NCI-H524 (cell line): Measurements from ENCODE around the gene GTF2H1.

Experiments
- DNase-seq, 2 experiments: peaks; one replicate each; lab custom pipeline; 2025; lab: John Stamatoyannopoulos, UW

GTF2H1 gene

DNA sequence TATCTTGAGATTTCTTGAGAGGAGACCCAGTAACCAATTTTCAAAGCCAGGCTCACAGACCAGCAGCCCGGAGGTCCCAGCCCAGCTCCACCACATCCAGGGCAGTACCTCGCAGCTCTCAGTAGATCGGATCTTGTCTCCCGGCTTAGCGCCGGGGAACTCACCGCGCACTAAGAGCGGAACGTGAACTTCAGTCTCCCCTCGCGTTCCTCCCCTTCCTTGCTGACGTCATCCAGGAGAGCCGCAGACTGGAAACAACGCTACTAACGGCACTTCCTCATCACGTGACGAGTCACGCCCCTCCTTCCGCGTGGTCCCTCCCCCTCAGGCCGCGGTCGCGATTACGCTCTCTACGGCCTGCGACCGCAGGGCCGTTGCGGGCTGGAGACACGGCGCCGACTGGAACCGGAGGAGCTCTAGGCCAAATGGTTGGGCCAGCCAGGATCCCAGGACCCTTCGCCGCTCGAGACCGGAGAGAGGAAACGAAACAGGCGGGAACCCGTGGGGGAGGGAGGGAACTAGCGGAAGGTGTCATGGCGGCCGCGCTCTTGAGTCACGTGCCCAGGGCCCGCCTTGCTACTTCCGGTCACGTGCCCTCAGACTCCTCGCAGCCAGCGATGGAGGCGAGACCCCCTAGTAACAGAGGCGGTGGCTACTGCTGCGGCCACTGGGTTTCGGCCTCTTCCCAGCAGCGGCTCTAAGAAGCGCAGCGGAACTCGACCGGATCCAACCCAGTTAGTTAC lies at the start of gene GTF2H1, which contains the start of gene HPS5:
Gene GTF2H1, plus strand, starts transcription at position 599 of the 743 bp plus-strand sequence. CDS start 10,508 bp downstream, outside the sequence.
Gene HPS5, minus strand, starts transcription at position 172 of the 743 bp plus-strand sequence. CDS start 4,282 bp downstream, outside the sequence.
- peak; percentile 95 to 96 for DNase-seq

DNA sequence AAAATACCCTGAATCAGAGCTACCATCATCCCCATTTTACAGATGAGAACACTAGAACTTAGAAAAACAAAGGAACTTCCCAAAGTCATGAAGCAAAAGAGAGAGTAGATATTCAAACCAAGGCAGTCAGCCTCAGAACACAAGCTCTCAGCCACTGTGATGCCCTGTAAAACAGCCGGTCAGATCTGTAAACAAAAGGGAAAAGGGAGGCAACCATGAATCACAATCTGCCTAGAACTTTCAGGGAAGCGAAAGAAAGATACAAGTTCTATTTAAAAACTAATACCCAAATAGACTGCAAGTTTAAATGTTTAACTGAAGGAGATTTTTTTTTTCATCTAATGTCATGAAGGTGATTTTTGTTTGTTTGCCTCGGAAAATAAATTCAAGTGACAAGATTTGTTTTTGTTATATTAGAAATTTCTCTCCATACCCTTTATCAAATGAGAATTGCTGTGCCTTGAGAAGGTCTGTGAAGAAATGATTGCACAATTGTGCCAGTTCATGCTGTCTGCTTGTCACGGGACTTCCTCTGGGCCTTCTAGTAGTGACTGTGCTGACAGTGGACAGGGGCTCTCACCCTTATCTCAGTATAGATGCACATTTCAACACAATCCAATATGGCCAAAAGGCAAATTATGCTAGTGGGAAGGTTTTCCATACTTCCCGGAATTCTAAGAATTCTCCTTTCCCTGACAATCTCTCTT lies 44.6 kb upstream of the GTF2H1 start:
- DNase-seq = no peak

DNA sequence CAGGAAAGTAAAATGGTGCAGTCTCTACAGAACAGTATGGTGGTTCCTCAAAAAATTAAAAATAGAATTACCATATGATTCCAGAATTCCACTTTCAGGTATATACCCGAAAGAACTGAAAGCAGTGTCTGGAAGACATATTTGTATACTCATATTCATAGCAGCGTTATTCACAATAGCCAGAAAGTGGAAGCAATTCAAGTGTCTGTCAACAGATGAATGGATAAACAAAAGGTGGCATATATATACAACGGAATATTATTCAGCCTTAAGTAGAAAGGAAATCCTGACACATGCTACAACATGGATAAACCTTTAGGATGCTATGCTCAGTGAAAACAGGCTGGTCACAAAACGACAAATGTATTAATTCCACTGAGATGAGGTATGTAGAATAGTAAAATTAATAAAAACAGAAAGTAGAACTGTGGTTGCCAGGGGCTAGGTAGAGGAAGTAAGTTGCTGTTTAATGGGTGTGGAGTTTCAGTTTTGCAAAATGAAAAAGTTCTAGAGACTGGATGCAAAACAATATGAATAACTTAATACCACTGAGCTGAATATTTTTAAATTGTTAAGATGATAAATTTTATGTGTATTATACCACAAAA lies 41.8 kb upstream of the GTF2H1 start:
- no peak for DNase-seq

DNA sequence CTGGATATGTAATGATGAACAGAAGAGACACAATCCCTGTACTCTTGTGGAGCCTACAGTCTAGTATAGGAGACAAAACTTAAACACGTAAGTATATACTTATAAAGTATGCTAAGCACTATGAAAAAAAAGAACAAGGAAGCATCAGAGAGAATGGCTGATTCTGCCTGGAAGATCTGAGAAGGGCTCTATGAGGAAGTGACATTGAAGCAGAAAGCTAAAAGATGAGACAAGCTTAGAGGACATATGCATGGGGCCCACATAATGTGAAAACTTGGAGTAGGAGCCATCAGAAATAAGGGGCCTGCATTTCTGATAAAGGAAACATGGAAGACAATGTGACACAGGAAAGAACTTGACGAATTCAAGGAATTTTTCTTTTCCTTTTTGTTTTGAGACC lies 39.7 kb upstream of the GTF2H1 start:
- no peak for DNase-seq

DNA sequence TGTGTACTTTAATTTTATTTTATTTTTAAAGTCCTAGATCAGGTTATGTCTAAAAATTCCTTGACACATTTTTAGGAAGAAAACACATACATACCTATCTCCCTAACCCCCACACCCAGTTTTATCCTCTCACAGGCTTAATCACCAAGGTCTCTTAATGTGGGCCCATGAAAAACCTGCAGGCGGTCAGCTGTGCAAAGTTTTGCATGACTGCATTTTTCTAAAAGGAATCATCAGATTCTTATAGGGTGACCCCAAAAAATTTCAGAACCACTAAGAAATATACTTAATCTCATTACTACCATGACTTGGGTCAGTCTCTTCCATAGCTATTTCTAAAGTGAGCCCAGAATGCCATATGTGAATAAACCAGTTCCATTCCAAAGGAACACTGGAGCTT lies 36.5 kb upstream of the GTF2H1 start:
- DNase-seq = no peak

DNA sequence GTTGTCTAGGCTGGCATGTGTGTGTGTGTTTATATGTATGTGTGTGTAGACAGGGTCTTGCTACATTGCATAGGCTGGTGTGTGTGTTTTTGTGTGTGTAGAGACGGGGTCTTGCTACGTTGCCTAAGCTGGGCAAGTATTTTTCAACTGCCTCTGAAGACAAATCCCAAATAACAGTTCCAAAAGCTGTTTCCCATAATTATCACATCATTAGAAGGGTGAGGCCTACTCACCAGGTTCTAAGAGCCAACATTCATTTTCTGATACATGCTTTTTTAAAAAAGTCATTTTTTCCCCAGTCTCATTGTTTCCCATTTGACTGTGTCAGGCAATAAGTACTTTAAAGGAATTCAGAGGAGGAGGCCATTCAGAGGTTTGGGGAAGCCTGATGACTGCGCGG lies 33.5 kb upstream of the GTF2H1 start:
- DNase-seq = no peak

DNA sequence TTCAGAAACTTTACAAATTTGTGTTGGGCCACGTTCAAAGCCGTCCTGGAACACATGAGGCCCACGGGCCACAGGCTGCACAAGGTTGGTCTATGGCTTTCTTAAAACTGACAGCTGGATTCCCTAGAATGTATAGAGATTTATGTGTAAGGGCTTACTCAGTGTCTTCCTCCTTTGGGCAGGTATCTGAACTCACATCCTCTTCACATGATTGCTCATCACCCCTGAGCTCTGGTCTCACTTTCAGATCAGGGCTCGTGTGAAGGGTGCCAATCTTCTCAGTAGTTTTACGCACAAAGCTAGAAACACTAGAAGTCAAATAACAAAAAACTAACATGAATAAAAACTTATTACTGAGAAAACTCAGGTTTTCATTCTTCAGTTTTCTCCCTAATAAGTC lies 27.5 kb upstream of the GTF2H1 start:
- DNase-seq = no peak

DNA sequence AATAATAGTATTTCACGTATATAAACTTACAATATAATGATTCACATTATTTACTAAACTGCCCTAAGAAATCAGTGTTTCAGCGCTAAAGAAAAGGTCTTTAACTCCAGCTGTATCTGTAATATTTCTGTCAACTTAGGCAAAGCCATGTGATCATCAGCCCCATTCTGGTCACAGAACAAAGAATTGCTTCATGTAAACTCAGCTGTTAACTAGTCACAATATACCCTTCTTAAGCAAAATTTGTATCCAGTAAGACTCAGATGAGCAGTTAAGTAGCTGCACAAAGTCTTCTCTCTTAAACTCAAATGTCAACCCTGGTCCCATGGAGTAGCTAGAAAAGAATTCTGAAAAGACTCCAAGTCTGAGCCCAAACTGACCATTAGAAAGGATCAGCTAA lies 27.1 kb upstream of the GTF2H1 start:
- DNase-seq = no peak

DNA sequence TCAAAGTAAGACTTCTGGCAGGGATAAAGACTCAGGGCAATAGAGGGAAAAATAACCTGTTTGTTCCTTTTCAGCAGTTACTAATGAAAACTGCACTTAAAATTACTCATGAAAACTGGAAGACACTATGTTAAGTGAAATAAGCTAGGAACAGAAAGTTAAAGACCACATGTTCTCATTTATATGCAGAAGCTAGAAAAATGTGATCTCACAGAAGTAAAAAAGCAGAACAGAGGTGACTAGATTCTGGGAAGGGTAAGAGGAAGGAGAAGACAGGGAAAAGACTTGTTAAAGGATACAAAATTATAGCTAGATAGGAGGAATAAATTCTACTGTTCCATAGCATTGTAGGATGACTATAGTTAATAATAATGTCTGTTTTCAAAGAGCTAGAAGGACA lies 22.6 kb upstream of the GTF2H1 start:
- DNase-seq = no peak

DNA sequence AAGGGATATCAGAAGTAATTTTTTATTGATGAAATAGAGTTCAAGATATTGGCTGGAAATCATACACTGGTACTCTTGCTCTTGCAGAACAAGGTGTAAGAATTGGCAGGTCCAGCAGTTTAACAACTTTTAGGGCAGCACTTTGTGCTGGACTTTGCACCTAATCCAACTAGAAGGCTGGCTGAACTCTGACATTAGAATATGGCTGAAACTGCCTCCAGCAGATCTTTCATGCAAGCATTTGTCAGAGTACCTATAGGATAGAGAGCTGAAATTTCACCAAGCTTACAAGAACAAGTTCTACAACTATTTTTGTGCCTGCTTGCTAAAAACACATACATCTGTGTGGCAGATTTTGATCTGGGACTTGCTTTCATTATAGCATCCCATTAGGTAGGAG lies 17.6 kb upstream of the GTF2H1 start:
- DNase-seq = no peak

DNA sequence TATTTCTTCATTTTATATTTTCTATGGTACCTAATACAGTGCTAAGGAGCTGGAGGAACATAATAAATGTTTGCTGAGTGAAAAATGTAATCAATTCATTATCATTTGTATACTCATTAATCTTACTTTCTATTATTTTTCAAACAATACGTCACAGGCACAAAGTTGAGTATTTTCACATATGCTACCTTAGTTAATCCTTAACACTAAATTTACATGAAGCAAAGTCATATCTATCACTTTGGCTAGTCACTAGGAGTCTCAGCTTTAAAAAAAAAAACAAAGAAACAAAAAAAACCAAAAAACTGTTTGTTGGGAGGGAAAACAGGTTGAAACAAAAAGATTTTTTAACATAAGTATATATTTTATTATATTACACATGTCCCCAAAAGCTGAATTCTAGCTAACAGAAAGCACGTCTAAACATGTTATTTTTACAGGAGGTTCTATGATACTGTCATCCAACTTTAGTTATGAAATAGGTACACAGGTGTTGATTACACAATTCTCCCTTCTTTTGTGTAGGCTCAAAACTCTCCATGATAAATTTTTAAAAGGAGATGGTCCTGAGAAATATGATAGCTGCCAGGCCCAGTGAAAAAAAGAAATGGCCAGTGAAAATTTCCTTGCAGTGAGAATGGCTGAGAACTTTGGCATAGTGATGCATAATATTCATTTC lies 14.8 kb upstream of the GTF2H1 start:
- DNase-seq = no peak

DNA sequence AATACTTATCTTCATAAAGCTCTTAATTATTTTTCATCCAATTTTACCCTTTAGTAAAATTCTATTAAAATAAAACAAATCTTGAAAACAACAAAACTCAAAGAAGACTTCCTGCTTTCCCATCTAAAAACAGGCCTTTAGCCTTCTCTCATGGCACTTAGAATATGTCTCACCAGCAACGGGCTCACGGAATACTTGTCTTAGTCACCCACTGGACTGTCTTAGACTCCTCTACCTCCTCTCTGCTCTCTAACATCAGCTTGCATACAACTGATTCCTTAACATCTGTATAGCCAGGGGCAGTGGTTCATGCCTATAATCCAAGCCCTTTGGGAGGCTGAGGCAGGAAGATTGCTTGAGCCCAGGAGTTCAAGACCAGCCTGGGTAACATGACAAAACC lies 14.1 kb upstream of the GTF2H1 start:
- DNase-seq = no peak

DNA sequence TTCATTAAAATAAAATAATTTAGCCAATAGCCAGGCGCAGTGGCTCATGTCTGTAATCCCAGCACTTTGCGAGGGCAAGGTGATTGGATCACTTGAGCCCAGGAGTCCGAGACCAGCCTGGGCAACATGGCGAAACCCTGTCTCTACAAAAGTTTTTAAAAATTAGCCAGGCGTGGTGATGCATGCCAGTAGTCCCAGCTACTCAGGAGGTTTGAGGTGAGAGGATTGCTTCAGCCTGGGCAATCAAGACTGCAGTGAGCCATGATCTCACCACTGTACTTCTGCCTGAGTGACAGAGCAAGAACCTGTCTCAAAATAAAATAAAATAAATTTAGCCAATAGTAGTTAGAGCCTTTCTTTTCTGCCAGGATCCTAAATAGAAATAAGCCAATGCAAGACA lies 12.7 kb upstream of the GTF2H1 start:
- no peak for DNase-seq

DNA sequence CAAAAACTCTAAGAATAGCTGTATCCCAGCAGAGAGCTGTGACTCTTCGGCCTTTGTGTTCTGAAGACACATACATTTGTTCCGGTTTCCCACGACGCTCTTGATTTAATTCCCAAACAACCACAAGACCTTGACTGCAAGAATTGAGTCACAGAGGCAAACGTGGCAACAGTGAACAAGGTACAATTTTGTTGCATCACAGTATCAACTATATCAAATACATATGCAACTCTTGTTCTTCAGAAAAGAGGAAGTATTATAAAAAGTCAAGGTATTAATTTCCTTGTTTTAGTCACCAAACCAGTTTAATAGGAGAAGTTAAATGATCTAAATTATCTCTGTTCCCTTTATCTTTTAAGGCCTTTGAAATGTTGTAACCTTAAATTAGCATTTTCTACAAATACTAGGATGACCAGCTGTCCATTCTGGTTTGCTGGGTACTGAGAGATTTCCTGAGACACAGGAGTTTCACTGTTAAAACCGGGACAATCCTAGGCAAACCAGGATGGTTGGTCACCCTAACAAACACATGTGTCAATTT lies 11.5 kb upstream of the GTF2H1 start:
- no peak for DNase-seq

DNA sequence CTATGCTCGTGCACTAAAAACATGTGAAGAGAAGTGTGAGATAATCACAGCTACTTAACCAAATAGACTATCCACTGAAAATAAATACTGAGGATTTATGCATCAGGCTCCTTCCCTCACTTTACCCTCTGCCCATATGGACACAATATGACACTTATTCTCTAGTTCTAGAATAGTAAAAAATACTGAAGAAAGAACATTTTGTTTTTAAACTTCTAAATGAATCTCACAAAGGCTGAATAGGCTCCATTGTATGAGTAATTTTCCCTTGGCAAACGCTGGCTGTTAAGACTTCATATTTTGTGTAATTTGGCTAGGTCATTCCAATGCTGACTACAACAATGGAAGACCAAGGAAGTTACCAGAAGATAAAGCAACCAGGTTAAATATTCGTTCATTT lies 10.4 kb upstream of the GTF2H1 start:
- no peak for DNase-seq

DNA sequence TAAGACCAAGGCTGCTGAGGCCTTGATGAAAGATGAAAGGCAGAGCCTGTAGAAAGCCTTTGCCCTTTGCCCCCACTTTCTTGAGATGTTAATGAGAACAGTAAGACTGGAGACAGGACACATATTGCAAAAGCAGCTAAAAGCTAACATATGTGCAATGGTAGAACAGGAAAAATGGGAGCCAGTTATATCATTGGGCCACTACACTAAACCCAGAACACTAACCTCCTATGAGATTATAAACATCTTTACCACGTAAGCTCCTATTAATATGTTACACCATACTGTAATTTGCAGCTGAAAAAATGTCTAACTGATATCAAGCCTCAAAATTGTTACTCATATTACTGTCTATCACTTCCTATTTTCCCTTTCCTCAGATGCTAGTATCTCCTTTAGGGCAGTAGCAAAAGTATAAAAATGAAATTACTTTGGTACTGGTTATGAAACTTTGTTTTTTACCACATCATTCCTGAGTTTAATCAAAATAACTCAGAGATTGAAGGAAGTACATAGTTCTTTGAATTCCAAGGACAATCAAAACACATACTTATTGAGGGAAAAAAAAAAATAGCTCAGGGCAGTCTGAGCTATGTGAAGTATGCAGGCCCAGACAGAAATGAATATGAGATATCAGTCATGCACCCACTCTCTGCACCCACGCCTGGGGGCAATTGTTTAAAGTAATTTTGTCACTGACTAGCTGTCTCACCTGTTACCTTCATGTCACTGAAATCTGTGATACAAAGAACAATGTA lies 9.5 kb upstream of the GTF2H1 start:
- no peak for DNase-seq

DNA sequence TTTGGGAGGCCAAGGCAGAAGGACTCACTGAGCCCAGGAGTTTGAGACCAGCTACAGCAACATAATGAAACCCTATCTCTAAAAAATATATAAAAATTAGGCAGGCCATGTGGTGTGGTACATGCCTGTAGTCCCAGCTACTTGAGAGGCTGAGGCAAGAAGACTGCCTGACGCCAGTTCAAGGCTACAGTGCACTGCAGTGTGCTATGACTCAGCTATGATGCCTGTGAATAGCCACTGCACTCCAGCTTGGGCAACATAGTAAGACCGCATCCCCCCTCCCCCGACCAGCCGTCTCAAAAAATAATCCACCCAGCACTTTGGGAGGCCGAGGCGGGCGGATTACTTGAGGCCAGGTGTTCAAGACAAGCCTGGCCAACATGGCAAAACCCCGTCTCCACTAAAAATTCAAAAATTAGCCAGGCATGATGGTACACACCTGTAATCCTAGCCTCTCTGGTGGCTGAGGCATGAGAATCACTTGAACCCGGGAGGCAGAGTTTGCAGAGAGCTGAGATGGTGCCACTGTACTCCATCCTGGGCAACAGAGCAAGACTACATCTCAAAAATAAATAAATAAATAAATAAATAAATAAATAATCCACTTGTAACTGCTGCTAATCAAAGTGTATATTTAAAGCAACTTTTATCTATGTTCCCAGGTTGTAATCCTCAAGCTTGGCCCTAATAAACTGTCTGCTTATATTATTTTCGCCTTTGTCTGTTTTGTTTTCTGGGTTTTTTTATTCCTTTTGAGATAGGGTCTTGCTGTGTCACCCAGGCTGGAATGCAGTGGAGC lies 8.2 kb upstream of the GTF2H1 start:
- no peak for DNase-seq

DNA sequence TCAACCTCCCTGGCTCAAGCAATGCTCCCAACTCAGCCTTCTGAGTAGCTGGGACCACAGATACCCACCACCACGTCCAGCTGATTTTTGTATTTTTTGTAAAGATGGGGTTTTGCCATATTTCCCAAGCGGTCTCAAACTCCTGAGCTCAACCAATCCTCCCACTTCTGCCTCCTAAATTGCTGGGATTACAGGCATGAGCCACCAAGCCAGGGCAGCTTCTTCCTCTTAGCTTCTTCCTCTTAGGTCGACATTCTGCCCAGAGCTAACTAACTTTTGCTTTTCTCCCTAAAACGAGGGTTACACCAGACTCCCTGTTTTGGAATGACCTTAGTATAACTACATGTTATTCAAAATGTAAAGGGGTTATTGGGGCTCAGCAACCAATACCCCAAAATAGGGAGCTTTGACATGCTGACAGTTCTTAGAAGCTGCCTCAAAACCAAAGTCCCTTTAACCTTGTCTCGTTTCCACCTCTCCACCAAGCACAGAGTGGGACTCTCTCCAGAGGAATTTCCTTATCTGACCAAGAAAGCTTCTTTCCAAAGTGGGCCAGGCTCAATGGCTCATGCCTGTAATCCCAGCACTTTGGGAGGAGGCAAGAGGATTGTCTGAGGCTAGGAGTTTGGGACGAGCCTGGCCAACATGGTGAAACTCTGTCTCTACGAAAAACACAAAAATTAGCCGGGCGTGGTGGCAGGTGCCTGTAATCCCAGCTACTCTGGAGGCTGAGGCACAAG lies 7.4 kb upstream of the GTF2H1 start:
- no peak for DNase-seq

DNA sequence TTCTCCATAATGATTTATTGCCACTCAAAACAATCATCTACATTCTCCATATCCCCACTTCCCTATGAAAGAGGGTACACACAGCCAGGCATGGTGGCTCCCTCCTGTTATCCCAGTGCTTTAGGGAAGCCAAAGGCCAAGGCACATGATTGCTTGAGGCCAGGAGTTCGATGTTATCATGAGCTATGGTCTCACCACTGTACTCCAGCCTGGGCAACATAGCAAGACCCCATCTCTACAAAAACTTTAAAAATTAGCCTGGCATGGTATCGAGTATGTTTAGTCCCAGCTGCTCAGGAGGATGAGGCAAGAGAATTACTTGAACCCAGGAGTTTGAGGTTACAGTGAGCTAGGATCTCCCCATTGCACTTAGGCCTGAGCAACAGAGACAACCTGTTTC lies 6.5 kb upstream of the GTF2H1 start:
- no peak for DNase-seq

DNA sequence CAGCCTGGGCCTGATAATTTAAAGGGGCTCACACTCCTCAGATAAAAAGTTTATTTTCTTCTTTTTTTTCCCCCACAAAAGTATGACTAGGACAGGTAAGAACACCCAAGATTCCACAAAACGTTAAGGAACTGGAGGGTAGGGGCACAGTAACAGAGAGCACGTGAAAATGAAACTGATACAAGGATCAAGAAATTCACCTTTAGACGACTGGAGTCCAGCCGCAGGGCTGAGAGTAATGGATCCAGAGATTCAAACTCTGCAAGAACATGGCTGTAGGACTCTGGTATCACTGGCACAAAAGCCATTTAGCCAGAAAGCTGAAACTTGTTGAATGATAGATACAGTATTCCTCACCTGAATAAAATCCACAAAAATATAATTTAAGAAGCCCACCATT lies 4.8 kb upstream of the GTF2H1 start:
- DNase-seq = no peak
